Posterior vena cava (tissue), 2 donors: Measurements from ENCODE around the gene KLHL26. TPM values are rescaled to one million over a fixed set of nuclear protein-coding genes. Genes with fewer than 3 reads are reported as not detected.
"Not testable (repeated sequence)": the region's sequence is repeated elsewhere in the genome, so short reads cannot be mapped to it uniquely, and the experiment has no call there.

Source experiments
- DNase-seq: peaks from one replicate; pipeline ENCODE4 v3.0.0-alpha.2; 2020; ENCODE audit warnings: low spot score
- intact Hi-C, 2 donors: fragments of 100-400 bp; cut with DNase I; formaldehyde crosslinking; loops; one replicate each; pipeline versions ENCODE4 v1.14.1 to v1.14.2; 2022 to 2023
- total RNA-seq, 2 donors: library from RNA; stranded (reverse); fragmentation: NEBNext Ultra II Directional; extraction: Animal tissue kit (Norgen Biotek cat#: 25700); gene quantifications; one replicate each; pipeline ENCODE4 v1.2.1, GENCODE V29; 2021
- donor health status: DM: yes; HTN: yes; CAD: no.
- donor health status: DM: yes; HTN: yes; CAD: no.

KLHL26 gene
- total RNA-seq, 2 donors from 2014 or later = 14.5 to 17.6 TPM

- DNase-seq = no peak
- intact Hi-C loops = loop anchor here in 1 of 2 donors (10.0 kb wide), 1 partner anchor 247 kb away; no protein-coding TSS in a partner anchor
Observed at GRCh38 chr19:18597809-18598660, 38.8 kb upstream of the KLHL26 start.

GRCh38 chr19:18599485-18599884 is 37.3 kb upstream of the KLHL26 start:
- intact Hi-C loops = loop anchor here in 1 of 2 donors (10.0 kb wide), 1 partner anchor 245 kb away; no protein-coding TSS in a partner anchor

GRCh38 chr19:18600692-18601397 is 36.0 kb upstream of the KLHL26 start:
- not testable (repeated sequence) for DNase-seq
- intact Hi-C loops = loop anchor here in 1 of 2 donors (10.0 kb wide), 1 partner anchor 74 kb away; no protein-coding TSS in a partner anchor

More at GRCh38 chr19:18599485-18599884, 37.3 kb upstream of the KLHL26 start:
- DNase-seq = no peak

- DNase-seq = no peak
- intact Hi-C loops = loop anchor here in 1 of 2 donors (10.0 kb wide), 1 partner anchor 73 kb away; no protein-coding TSS in a partner anchor
Observed at GRCh38 chr19:18601875-18602274, 35.0 kb upstream of the KLHL26 start.

GRCh38 chr19:18603255-18603957 is 33.4 kb upstream of the KLHL26 start:
- intact Hi-C loops = loop anchor here in 1 of 2 donors (10.0 kb wide), 1 partner anchor 71 kb away; no protein-coding TSS in a partner anchor
- DNase-seq = no peak

- intact Hi-C loops = loop anchor here in 1 of 2 donors (10.0 kb wide), 1 partner anchor 71 kb away; no protein-coding TSS in a partner anchor
- no peak for DNase-seq
Observed at GRCh38 chr19:18603958-18604819, 32.6 kb upstream of the KLHL26 start.

- DNase-seq = no peak
- intact Hi-C loops = loop anchor here in 1 of 2 donors (10.0 kb wide), 1 partner anchor 70 kb away; no protein-coding TSS in a partner anchor
Observed at GRCh38 chr19:18604820-18605159, 32.0 kb upstream of the KLHL26 start.

- intact Hi-C loops = loop anchor here in 1 of 2 donors (10.0 kb wide), 1 partner anchor 70 kb away; no protein-coding TSS in a partner anchor
- no peak for DNase-seq
Observed at GRCh38 chr19:18605196-18605545, 31.7 kb upstream of the KLHL26 start.

GRCh38 chr19:18605546-18606280 is 31.1 kb upstream of the KLHL26 start:
- intact Hi-C loops = loop anchor here in 1 of 2 donors (10.0 kb wide), 1 partner anchor 69 kb away; no protein-coding TSS in a partner anchor
- DNase-seq = no peak

GRCh38 chr19:18606281-18607225 is 30.3 kb upstream of the KLHL26 start, which contains the start of gene CRLF1:
Gene CRLF1, minus strand, starts transcription at chr19:18606799. Its CDS starts 143 bp downstream, at chr19:18606656.
- no peak for DNase-seq
- intact Hi-C loops = loop anchor here in 1 of 2 donors (10.0 kb wide), 1 partner anchor 68 kb away; no protein-coding TSS in a partner anchor

GRCh38 chr19:18607226-18608101 is 29.4 kb upstream of the KLHL26 start:
- DNase-seq = no peak
- intact Hi-C loops = loop anchor here in 1 of 2 donors (10.0 kb wide), 1 partner anchor 67 kb away; no protein-coding TSS in a partner anchor

GRCh38 chr19:18608102-18608804 is 28.6 kb upstream of the KLHL26 start:
- intact Hi-C loops = loop anchor here in 1 of 2 donors (10.0 kb wide), 1 partner anchor 67 kb away; no protein-coding TSS in a partner anchor
- no peak for DNase-seq

GRCh38 chr19:18608805-18609716 is 27.8 kb upstream of the KLHL26 start:
- intact Hi-C loops = loop anchor here in 1 of 2 donors (10.0 kb wide), 1 partner anchor 66 kb away; no protein-coding TSS in a partner anchor
- DNase-seq = no peak

- DNase-seq = no peak
- intact Hi-C loops = loop anchor here in 1 of 2 donors (10.0 kb wide), 1 partner anchor 65 kb away; no protein-coding TSS in a partner anchor
Observed at GRCh38 chr19:18609717-18610051, 27.1 kb upstream of the KLHL26 start.
